K562 (cell line): ENCODE results near the gene KISS1R. TPM values are rescaled to one million over a fixed set of nuclear protein-coding genes. Genes with fewer than 3 reads are reported as not detected.

Experiments used
- ATF3 ChIP-seq, 2 experiments: fragments of 450-650 bp in 1 of 2; sonication (generic) in 1 of 2; formaldehyde crosslinking in 1 of 2; IDR thresholded peaks in 1 of 2; conservative IDR thresholded peaks in 1 of 2; 2 replicates each; pipeline versions ENCODE4 v1.6.1 to v1.8.1; 2016 to 2023; ENCODE audit warnings: mild to moderate bottlenecking in 2 of 2, moderate library complexity in 2 of 2, inconsistent platforms in 1 of 2, missing genetic modification reagents in 1 of 2
- BHLHE40 ChIP-seq: IDR thresholded peaks from 2 replicates; pipeline ENCODE4 v1.6.1; 2011; ENCODE audit warnings: low read length, improper control_type of control experiment
- CBFA2T3 ChIP-seq: fragments of 450-650 bp; IDR thresholded peaks from 2 replicates; pipeline ENCODE4 v1.6.1; 2017
- CCNT2 ChIP-seq: IDR thresholded peaks from 2 replicates; pipeline ENCODE4 v1.6.1; 2011; ENCODE audit warnings: borderline replicate concordance, low read depth, mild to moderate bottlenecking, moderate library complexity, mixed read lengths, low read length; ENCODE audit not compliant: insufficient read length; ENCODE audit errors: extremely low read depth
- CREB1 ChIP-seq, 2 experiments: sonication (generic) in 1 of 2; formaldehyde crosslinking in 1 of 2; IDR thresholded peaks; 2 replicates each; pipeline versions ENCODE4 v1.6.1 to v1.8.0; 2012 to 2022; ENCODE audit warnings: inconsistent platforms in 1 of 2, mild to moderate bottlenecking in 1 of 2, missing genetic modification reagents in 1 of 2, moderate library complexity in 1 of 2
- DEAF1 ChIP-seq: fragments of 450-650 bp; formaldehyde crosslinking; IDR thresholded peaks from 2 replicates; pipeline ENCODE4 v1.4.0; 2020; ENCODE audit warnings: mild to moderate bottlenecking, moderate library complexity
- GABPA ChIP-seq: fragments of 200-800 bp; sonication (Bioruptor generic); conservative IDR thresholded peaks from 2 replicates; pipeline ENCODE4 v1.6.1; 2016; ENCODE audit warnings: low read depth, missing genetic modification characterization, missing compliant biosample characterization
- HNRNPLL ChIP-seq: fragments of 200-400 bp; formaldehyde crosslinking; IDR thresholded peaks from 2 replicates; pipeline ENCODE4 v1.6.1; 2017; ENCODE audit warnings: low read length, low read depth, mild to moderate bottlenecking; ENCODE audit not compliant: poor library complexity, severe bottlenecking
- KDM4B ChIP-seq, 2 experiments: fragments of 450-650 bp in 1 of 2; sonication (generic) in 1 of 2; IDR thresholded peaks; 2 replicates each; pipeline ENCODE4 v1.6.1; 2016 to 2017; ENCODE audit warnings: borderline replicate concordance in 2 of 2, antibody characterized with exemption in 1 of 2, low read depth in 1 of 2, mild to moderate bottlenecking in 1 of 2
- KLF13 ChIP-seq: fragments of 450-650 bp; IDR thresholded peaks from 2 replicates; pipeline ENCODE4 v1.6.1; 2016; ENCODE audit warnings: missing genetic modification characterization, low read depth, mild to moderate bottlenecking, missing compliant biosample characterization, moderate library complexity, borderline replicate concordance
- LCOR ChIP-seq: sonication (generic); formaldehyde crosslinking; IDR thresholded peaks from 2 replicates; pipeline ENCODE4 v1.8.0; 2022; ENCODE audit warnings: mild to moderate bottlenecking, missing genetic modification reagents
- MAFG ChIP-seq: fragments of 450-650 bp; conservative IDR thresholded peaks from 2 replicates; pipeline ENCODE4 v1.6.1; 2016; ENCODE audit warnings: missing genetic modification characterization, missing compliant biosample characterization
- MTA2 ChIP-seq: fragments of 450-650 bp; IDR thresholded peaks from 2 replicates; pipeline ENCODE4 v1.6.1; 2016; ENCODE audit warnings: low read depth
- MTA3 ChIP-seq: fragments of 450-650 bp; formaldehyde crosslinking; IDR thresholded peaks from 2 replicates; pipeline ENCODE4 v1.6.1; 2017; ENCODE audit warnings: mild to moderate bottlenecking, borderline replicate concordance
- PCBP1 ChIP-seq: fragments of 200-400 bp; formaldehyde crosslinking; IDR thresholded peaks from 2 replicates; pipeline ENCODE4 v1.6.1; 2018; ENCODE audit warnings: mild to moderate bottlenecking, low read depth, low read length; ENCODE audit not compliant: poor library complexity, severe bottlenecking
- PHF8 ChIP-seq: fragments of 200-600 bp; sonication (generic); IDR thresholded peaks from 2 replicates; pipeline ENCODE4 v1.6.1; 2012; ENCODE audit warnings: mixed run types, mild to moderate bottlenecking, inconsistent platforms, low read length, moderate library complexity, borderline replicate concordance
- RCOR1 ChIP-seq, 2 experiments: IDR thresholded peaks; 2 replicates each; pipeline ENCODE4 v1.6.1; 2012; ENCODE audit warnings: low read depth in 2 of 2, low read length in 2 of 2, borderline replicate concordance in 1 of 2, improper control_type of control experiment in 1 of 2
- SMARCA5 ChIP-seq: fragments of 450-650 bp; IDR thresholded peaks from 2 replicates; pipeline ENCODE4 v1.6.1; 2016
- SRF ChIP-seq, 2 experiments: fragments of 250-450, 450-650 bp in 1 of 2; sonication (Bioruptor Pico) in 1 of 2; sonication (generic) in 1 of 2; formaldehyde crosslinking; IDR thresholded peaks; 2 replicates each; pipeline versions ENCODE4 v1.5.0 to v1.5.1; 2020 to 2022; ENCODE audit warnings: mild to moderate bottlenecking in 1 of 2, missing genetic modification reagents in 1 of 2
- STAT5A ChIP-seq: IDR thresholded peaks from 2 replicates; pipeline ENCODE4 v1.6.1; 2012; ENCODE audit warnings: low read length, inconsistent platforms, borderline replicate concordance
- TAF1 ChIP-seq: IDR thresholded peaks from 2 replicates; pipeline ENCODE4 v1.6.1; 2011; ENCODE audit warnings: mild to moderate bottlenecking, low read length, moderate library complexity; ENCODE audit not compliant: insufficient read depth, control insufficient read depth, severe bottlenecking; ENCODE audit errors: extremely low read depth
- TOE1 ChIP-seq, 2 experiments: fragments of 450-650 bp in 1 of 2; sonication (generic) in 1 of 2; formaldehyde crosslinking in 1 of 2; IDR thresholded peaks; 2 replicates each; pipeline versions ENCODE4 v1.7.1 to v1.8.0; 2016 to 2022; ENCODE audit warnings: borderline replicate concordance in 2 of 2, mild to moderate bottlenecking in 2 of 2, antibody characterized with exemption in 1 of 2, inconsistent platforms in 1 of 2, low read depth in 1 of 2, missing genetic modification reagents in 1 of 2, moderate library complexity in 1 of 2
- ZFP36 ChIP-seq: fragments of 150-350 bp; IDR thresholded peaks from 2 replicates; pipeline ENCODE4 v1.6.1; 2018; ENCODE audit warnings: low read length, low read depth; ENCODE audit not compliant: partially characterized antibody
- ZNF24 ChIP-seq: fragments of 450-650 bp; IDR thresholded peaks from 2 replicates; pipeline ENCODE4 v1.6.1; 2016
- polyA plus RNA-seq, 8 experiments: library from polyadenylated mRNA; depleted of rRNA in 4 of 8; stranded (reverse) in 5 of 8; unstranded in 3 of 8; fragments of >200 nt; fragmentation: Nextera tagmentation in 2 of 8; fragmentation: Illumina TruSeq in 1 of 8; extraction: Ambion mirVana in 2 of 8; extraction: Trizol in 1 of 8; gene quantifications; 2 replicates each; pipeline versions ENCODE4 v1.2.1 to v1.2.3, GENCODE V29; 2011 to 2014; ENCODE audit warnings: inconsistent platforms in 1 of 8, missing spikeins in 1 of 8
- total RNA-seq, 7 experiments: library from RNA; depleted of rRNA in 6 of 7; stranded (reverse); fragments of >200 nt in 6 of 7; fragmentation: Illumina TruSeq in 2 of 7; extraction: Trizol in 2 of 7; gene quantifications; 2 replicates each; pipeline versions ENCODE4 v1.2.1 to v1.2.3, GENCODE V29; 2011 to 2021; ENCODE audit warnings: low replicate concordance in 1 of 7

Gene KISS1R
- total and polyA plus RNA-seq, 9 of the 15 experiments (the other 6 are each of a cell fraction or from before 2014, with no cell fraction given): 0.37 to 39.4 (median 2.0) TPM

- TF ChIP-seq CBFA2T3 (peak; percentile 94), SRF (CRISPR knock-in tag; IDR thresholded peaks at IDR 0.05) (peak in 1 of 2 experiments; percentile 89; a peak in 1 of 4 replicates), PCBP1 (peak; percentile 50), RCOR1 (IDR thresholded peaks at IDR 0.05; ENCODE audit: borderline replicate concordance in 1 of 2, low read depth in 2 of 2, low read length in 2 of 2) (peak in 1 of 2 experiments; percentile 95; a peak in 2 of 4 replicates), GABPA (tag) (0 out of 2 replicates have a peak, but pooled peaks have one; percentile 31), TOE1 (IDR thresholded peaks at IDR 0.05; ENCODE audit: borderline replicate concordance) (peak; percentile 23; the same call in 1 of the 2 replicates), TOE1 (CRISPR knock-in tag; IDR thresholded peaks at IDR 0.05; ENCODE audit: borderline replicate concordance, low read depth) (no peak), TAF1 (peak; percentile 48), HNRNPLL (no peak), STAT5A (peak; percentile 71; the same call in 1 of the 2 replicates), MAFG (tag) (0 out of 2 replicates have a peak, but pooled peaks have one; percentile 32), DEAF1 (CRISPR knock-in tag) (no peak), LCOR (0 out of 2 replicates have a peak, but pooled peaks have one; percentile 39), ZFP36 (peak; percentile 90), CREB1 (IDR thresholded peaks at IDR 0.05) (peak; percentile 73), CREB1 (CRISPR knock-in tag; IDR thresholded peaks at IDR 0.05) (no peak; the same call in 1 of the 2 replicates), ATF3 (IDR thresholded peaks at IDR 0.05) (peak; percentile 61; the same call in 1 of the 2 replicates), ATF3 (CRISPR knock-in tag; conservative IDR thresholded peaks at IDR 0.05) (no peak), SMARCA5 (peak; percentile 87; the same call in 1 of the 2 replicates), ZNF24 (no peak), PHF8 (peak; percentile 24; the same call in 1 of the 2 replicates), MTA2 (peak; percentile 95), CCNT2 (peak; percentile 99), KDM4B (IDR thresholded peaks at IDR 0.05; ENCODE audit: borderline replicate concordance in 2 of 2, low read depth in 1 of 2) (peak in 1 of 2 experiments; percentile 99; a peak in 2 of 4 replicates), MTA3 (peak; percentile 91), KLF13 (tag) (peak; percentile 86), BHLHE40 (peak; percentile 31; the same call in 1 of the 2 replicates)
Measured at GRCh38 chr19:907183-907853, 9.8 kb upstream of the KISS1R start (continued).
